Measurements from ENCODE around the gene SALL4. TPM values are rescaled to one million over a fixed set of nuclear protein-coding genes. Genes with fewer than 3 reads are reported as not detected.
A peak's percentile ranks its signal among the peaks of the same experiment; 100 is the strongest.

The SALL4 gene
- total and polyA plus RNA-seq, 2 donors (not counting 3 experiments of a cell fraction or from before 2014, with no cell fraction given) = 1.3 to 1.9 TPM

- dilution Hi-C loops (cut with MboI; ENCODE audit: extremely low pct_ligation_motif_present, low sequenced_read_pairs) = no loop called here
- peaks cover 14% of the 10 kb centered on the region for H3K79me2 ChIP-seq (ENCODE audit: control insufficient read depth, insufficient read depth, low read length)
- CTCF ChIA-PET = interaction anchor here (0.7 to 2.6 kb wide), 8 partner anchors 8 to 311 kb away, joined by 3 to 19 read pairs (median 4); no protein-coding TSS in a partner anchor
- H3K9ac ChIP-seq (replicated peaks; ENCODE audit: extremely low read depth, insufficient read depth, low read length) = no peak overlapping the region
- FAIRE-seq (no peak), DNase-seq (ENCODE audit: low read depth, low spot score) (peak; percentile 21)
- no TSS peak for BruUV-seq (replicated peaks)
- POLR2A ChIA-PET = no interaction called here
- TF ChIP-seq JUN (IDR thresholded peaks at IDR 0.05; ENCODE audit: borderline replicate concordance, insufficient read depth, insufficient read length, low read depth) (no peak), CTCF (IDR thresholded peaks at IDR 0.05; ENCODE audit: extremely low read depth in 1 of 2, insufficient read depth in 1 of 2, low read depth in 1 of 2, low read length in 2 of 2) (no peak), FOS (IDR thresholded peaks at IDR 0.05; ENCODE audit: borderline replicate concordance, insufficient read depth, low read length) (no peak), POLR2A (IDR thresholded peaks at IDR 0.05; ENCODE audit: low read depth, low read length) (no peak), MYC (IDR thresholded peaks at IDR 0.05; ENCODE audit: low read depth, low read length) (no peak), POLR2AphosphoS5 (IDR thresholded peaks at IDR 0.05; ENCODE audit: insufficient read depth, low read depth, low read length) (no peak), GATA2 (IDR thresholded peaks at IDR 0.05; ENCODE audit: insufficient read depth, insufficient read length, low read depth, low read length) (no peak), EZH2 (IDR thresholded peaks at IDR 0.05; ENCODE audit: borderline replicate concordance, low read depth, low read length, severe bottlenecking) (no peak), MAX (IDR thresholded peaks at IDR 0.05; ENCODE audit: insufficient read depth, insufficient read length) (no peak)
- no peaks in the 10 kb centered on the region for H3K9me3 ChIP-seq (replicated peaks; ENCODE audit: control insufficient read depth, insufficient read depth, low read length)
- H4K20me1 ChIP-seq (replicated peaks; ENCODE audit: control insufficient read depth, extremely low read depth, insufficient read depth, low read length) = no peaks in the 10 kb centered on the region
- peak overlapping the region; percentile 35 for H3K27ac ChIP-seq (ENCODE audit: insufficient read depth, low read depth, low read length)
- no peak overlapping the region for H3K4me2 ChIP-seq (ENCODE audit: insufficient read depth, low read length)
- no peaks in the 10 kb centered on the region for H3K9me1 ChIP-seq (replicated peaks; ENCODE audit: control insufficient read depth, extremely low read depth, insufficient read depth, low read length)
- no peak overlapping the region for H2AFZ ChIP-seq (ENCODE audit: low read depth, low read length)
- no peaks in the 10 kb centered on the region for H3K36me3 ChIP-seq (ENCODE audit: control insufficient read depth in 2 of 2, extremely low read depth in 1 of 2, insufficient read depth in 2 of 2, low read length in 2 of 2)
- no peaks in the 10 kb centered on the region for H3K27me3 ChIP-seq (ENCODE audit: control insufficient read depth in 2 of 2, insufficient read depth in 2 of 2, low read length in 2 of 2)
- H3K4me1 ChIP-seq (ENCODE audit: control insufficient read depth, extremely low read depth, insufficient read depth, low read length) = peaks cover 40% of the 10 kb centered on the region
- no peak overlapping the region for H3K4me3 ChIP-seq (replicated peaks in 1 of 3; ENCODE audit: insufficient read depth in 1 of 3, low read depth in 1 of 3, low read length in 3 of 3)
- intact Hi-C loops (cut with micrococcal nuclease) = loop anchor here (5.0 kb wide), 1 partner anchor 183 kb away; no protein-coding TSS in a partner anchor
Measured at GRCh38 chr20:51749674-51750036, 52.7 kb downstream of the SALL4 start.

Measured in endothelial cell of umbilical vein (primary cell).